ENCODE measurements around the gene COL28A1. TPM values are rescaled to one million over a fixed set of nuclear protein-coding genes. Genes with fewer than 3 reads are reported as not detected.
A peak's percentile ranks its signal among the peaks of the same experiment; 100 is the strongest.
"Not testable (repeated sequence)": the region's sequence is repeated elsewhere in the genome, so short reads cannot be mapped to it uniquely, and the experiment has no call there.

Gene COL28A1
- total and polyA plus RNA-seq, 2 of the 13 experiments (the other 11 are each of a cell fraction or from before 2014, with no cell fraction given): 0.07 to 0.15 TPM

DNA sequence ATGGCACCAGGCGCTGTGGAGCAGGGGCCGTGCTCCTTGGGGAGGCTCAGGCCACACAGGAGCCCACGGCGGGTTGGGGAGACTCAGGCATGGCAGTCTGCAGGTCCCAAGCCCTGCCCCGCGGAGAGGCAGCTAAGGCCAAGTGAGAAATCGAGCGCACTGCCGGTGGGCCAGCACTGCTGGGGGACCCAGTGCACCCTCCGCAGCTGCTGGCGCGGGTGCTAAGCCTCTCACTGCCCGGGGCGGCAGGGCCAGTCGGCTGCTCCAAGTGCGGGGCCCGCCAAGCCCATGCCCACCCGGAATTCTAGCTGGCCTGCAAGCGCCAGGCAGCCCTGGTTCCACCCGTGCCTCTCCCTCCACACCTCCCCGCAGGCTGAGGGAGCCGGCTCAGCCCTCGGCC, 57.1 kb downstream of the COL28A1 start (continued):
- TF ChIP-seq ZBTB4 (CRISPR knock-in tag; IDR thresholded peaks at IDR 0.05; ENCODE audit: borderline replicate concordance) (no peak), IRF2 (CRISPR knock-in tag; IDR thresholded peaks at IDR 0.05) (no peak), NFATC3 (CRISPR knock-in tag; IDR thresholded peaks at IDR 0.05) (no peak)

GRCh38 chr7:7477641-7478040, 58.0 kb downstream of the COL28A1 start:
- in situ Hi-C loops (cut with HindIII; ENCODE audit: extremely low pct_ligation_motif_present, low pct_unique_long_range_greater_than_20kb); FAIRE-seq; CTCF ChIA-PET (ENCODE audit: low intra/inter-chr PET ratio, low total read pairs); intact Hi-C loops (cut with micrococcal nuclease; ENCODE audit: unreplicated experiment); POLR2A ChIA-PET; H3K9ac ChIP-seq (ENCODE audit: insufficient read depth, low read depth, low read length); DNase-seq (ENCODE audit: low spot score); H3K4me1 ChIP-seq (ENCODE audit: insufficient read depth, low read length); ATAC-seq; H4K20me1 ChIP-seq (ENCODE audit: insufficient read depth, low read length); H3K36me3 ChIP-seq (replicated peaks in 1 of 2; ENCODE audit: control insufficient read depth in 1 of 2, insufficient read depth in 2 of 2, low read length in 2 of 2); H3K27ac ChIP-seq (ENCODE audit: extremely low read length, insufficient read depth, low read length); H3K27me3 ChIP-seq (ENCODE audit: control insufficient read depth in 1 of 2, insufficient read depth in 2 of 2, low read length in 2 of 2); H3K4me2 ChIP-seq (ENCODE audit: low read depth, low read length); H3K4me3 ChIP-seq (replicated peaks in 1 of 3; ENCODE audit: insufficient read depth in 1 of 3, low read depth in 2 of 3, low read length in 3 of 3); BruUV-seq (replicated peaks); H3K9me3 ChIP-seq (ENCODE audit: low read length); H3K79me2 ChIP-seq (ENCODE audit: insufficient read depth, low read length); H2AFZ ChIP-seq (ENCODE audit: low read length): not testable (repeated sequence)
- peak; percentile 51 for TF ChIP-seq NFYB (CRISPR knock-in tag; IDR thresholded peaks at IDR 0.05)
- WGBS (ENCODE audit: low lambda C conversion rate): 54% methylated on average over 7 of the region's 7 CpGs

Data from HepG2 (cell line).